NT2/D1 (cell line): ENCODE results near the gene APBA1.

Source experiments
- YY1 ChIP-seq: IDR thresholded peaks from 2 replicates; pipeline ENCODE4 v1.6.1; 2011; ENCODE audit not compliant: insufficient read length, insufficient read depth
- ZNF274 ChIP-seq: IDR thresholded peaks from 2 replicates; pipeline ENCODE4 v1.6.1; 2011; ENCODE audit warnings: mild to moderate bottlenecking, low read depth, low read length

DNA sequence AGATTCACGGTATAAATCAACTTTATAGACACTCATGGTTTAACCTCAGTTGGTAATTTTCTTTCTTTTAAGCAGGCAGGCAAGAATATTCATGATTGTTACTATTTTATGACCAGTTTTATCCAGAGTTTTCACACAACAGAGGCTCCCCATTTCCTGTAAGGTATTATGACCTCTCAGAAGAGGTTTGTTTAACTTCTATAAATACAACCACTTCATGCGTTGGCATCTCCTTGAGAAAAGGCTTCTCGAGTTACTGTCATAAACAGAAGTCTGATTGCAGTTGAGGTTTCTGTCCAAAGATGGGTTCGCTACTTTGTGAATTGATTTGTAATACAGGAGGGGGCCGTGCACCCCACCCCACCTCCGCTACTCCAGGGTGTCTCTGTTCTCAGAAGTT lies 291.9 kb downstream of the APBA1 start:
- TF ChIP-seq YY1 (no peak), ZNF274 (no peak)
